Endothelial cell of umbilical vein (primary cell): ENCODE data around the gene PIGM. TPM values are rescaled to one million over a fixed set of nuclear protein-coding genes. Genes with fewer than 3 reads are reported as not detected.

Experiments used
- BruUV-seq: library from RNA; stranded (reverse); fragments of 400-500 nt; replicated peaks from 2 replicates; lab custom pipeline; 2021; lab: Mats Ljungman, UMichigan
- CTCF ChIA-PET: fragments of 300-600, 350-600 bp; sonication (Branson Sonifier 250); formaldehyde crosslinking; loops from one replicate; lab custom pipeline; 2021; ENCODE audit warnings: antibody characterized with exemption, inconsistent platforms; lab: Charles Lee
- POLR2A ChIA-PET: fragments of 300-600, 350-600 bp; sonication (Branson Sonifier 250); formaldehyde crosslinking; loops from one replicate; lab custom pipeline; 2021; ENCODE audit warnings: antibody characterized with exemption, inconsistent platforms; lab: Charles Lee
- DNase-seq: peaks from one replicate; pipeline ENCODE4 v3.0.0-alpha.2; 2011; ENCODE audit warnings: low read depth, low spot score
- FAIRE-seq: peaks from 2 replicates; lab custom pipeline; 2011; peaks lifted over from hg19 to GRCh38; lab: Jason Lieb, UNC
- H2AFZ ChIP-seq: 2 replicates; pipeline ENCODE4 v1.6.0; 2012; ENCODE audit warnings: low read depth, low read length, control low read depth, inconsistent platforms
- H3K27ac ChIP-seq: 2 replicates; pipeline ENCODE4 v1.5.1; 2011; ENCODE audit warnings: low read depth, mild to moderate bottlenecking, control low read depth, low read length, moderate library complexity; ENCODE audit not compliant: insufficient read depth
- H3K27me3 ChIP-seq, 2 experiments: 2 replicates each; pipeline versions ENCODE4 v1.6.0 to v1.6.1; 2011; ENCODE audit warnings: low read length in 2 of 2, mixed read lengths in 1 of 2; ENCODE audit not compliant: control insufficient read depth in 2 of 2, insufficient read depth in 2 of 2
- H3K36me3 ChIP-seq, 2 experiments: 2 replicates in 1 of 2; 3 replicates in 1 of 2; pipeline ENCODE4 v1.5.1; 2011; ENCODE audit warnings: low read length in 2 of 2, mild to moderate bottlenecking in 1 of 2, moderate library complexity in 1 of 2; ENCODE audit not compliant: control insufficient read depth in 2 of 2, insufficient read depth in 2 of 2; ENCODE audit errors: extremely low read depth in 1 of 2
- H3K4me1 ChIP-seq: 3 replicates; pipeline ENCODE4 v1.5.1; 2011; ENCODE audit warnings: mild to moderate bottlenecking, low read length; ENCODE audit not compliant: control insufficient read depth, insufficient read depth; ENCODE audit errors: extremely low read depth
- H3K4me2 ChIP-seq: 2 replicates; pipeline ENCODE4 v1.6.1; 2011; ENCODE audit warnings: low read length, control low read depth, mixed read lengths; ENCODE audit not compliant: insufficient read depth
- H3K4me3 ChIP-seq, 3 experiments: fragments of 200-600 bp in 1 of 3; sonication (generic), shearing (Covaris generic) in 1 of 3; replicated peaks in 1 of 3; 2 replicates each; pipeline ENCODE4 v1.5.1; 2011 to 2016; ENCODE audit warnings: control low read depth in 3 of 3, low read length in 3 of 3, mild to moderate bottlenecking in 2 of 3, inconsistent platforms in 1 of 3, low read depth in 1 of 3, moderate library complexity in 1 of 3; ENCODE audit not compliant: insufficient read depth in 1 of 3
- H3K79me2 ChIP-seq: 2 replicates; pipeline ENCODE4 v1.6.0; 2012; ENCODE audit warnings: low read length, inconsistent platforms; ENCODE audit not compliant: control insufficient read depth, insufficient read depth
- H3K9ac ChIP-seq: replicated peaks from 2 replicates; pipeline ENCODE3; 2011; ENCODE audit warnings: low read length, control low read depth; ENCODE audit not compliant: insufficient read depth; ENCODE audit errors: extremely low read depth
- H3K9me1 ChIP-seq: replicated peaks from 3 replicates; pipeline ENCODE4 v1.6.0; 2011; ENCODE audit warnings: mild to moderate bottlenecking, low read length; ENCODE audit not compliant: control insufficient read depth, insufficient read depth; ENCODE audit errors: extremely low read depth
- H3K9me3 ChIP-seq: replicated peaks from 2 replicates; pipeline ENCODE4 v1.5.1; 2012; ENCODE audit warnings: low read length, inconsistent platforms; ENCODE audit not compliant: control insufficient read depth, insufficient read depth
- H4K20me1 ChIP-seq: replicated peaks from 2 replicates; pipeline ENCODE3; 2011; ENCODE audit warnings: mild to moderate bottlenecking, low read length; ENCODE audit not compliant: control insufficient read depth, insufficient read depth; ENCODE audit errors: extremely low read depth
- EZH2 ChIP-seq: IDR thresholded peaks from 2 replicates; pipeline ENCODE4 v1.6.1; 2012; ENCODE audit warnings: borderline replicate concordance, low read depth, mild to moderate bottlenecking, moderate library complexity, low read length, inconsistent platforms; ENCODE audit not compliant: severe bottlenecking
- GATA2 ChIP-seq: IDR thresholded peaks from 2 replicates; pipeline ENCODE4 v1.7.0; 2011; ENCODE audit warnings: low read depth, mild to moderate bottlenecking, moderate library complexity, mixed read lengths, low read length; ENCODE audit not compliant: insufficient read length, insufficient read depth
- JUN ChIP-seq: IDR thresholded peaks from 2 replicates; pipeline ENCODE4 v1.6.1; 2011; ENCODE audit warnings: borderline replicate concordance, low read depth; ENCODE audit not compliant: insufficient read length, insufficient read depth
- MYC ChIP-seq: IDR thresholded peaks from one replicate; pipeline ENCODE4 v1.6.1; 2011; ENCODE audit warnings: mild to moderate bottlenecking, low read depth, low read length
- POLR2A ChIP-seq: IDR thresholded peaks from 2 replicates; pipeline ENCODE4 v1.6.1; 2012; ENCODE audit warnings: low read depth, mild to moderate bottlenecking, control low read depth, low read length
- POLR2AphosphoS5 ChIP-seq: IDR thresholded peaks from 2 replicates; pipeline ENCODE4 v1.6.1; 2012; ENCODE audit warnings: low read depth, mild to moderate bottlenecking, control low read depth, low read length, moderate library complexity; ENCODE audit not compliant: insufficient read depth
- dilution Hi-C: fragments of 300-500 bp; cut with MboI; formaldehyde crosslinking; loops from one replicate; pipeline ENCODE4 v1.15.0; 2019; ENCODE audit warnings: low sequenced_read_pairs; ENCODE audit not compliant: extremely low pct_ligation_motif_present
- intact Hi-C: fragments of 100-400 bp; cut with micrococcal nuclease; formaldehyde crosslinking; loops from one replicate; pipeline ENCODE4 v1.10.0; 2022
- polyA plus RNA-seq, 4 experiments: library from polyadenylated mRNA; depleted of rRNA in 3 of 4; stranded (reverse) in 3 of 4; unstranded in 1 of 4; fragments of >200 nt; gene quantifications; 2 replicates each; pipeline versions ENCODE4 v1.2.1 to v1.2.3, GENCODE V29; 2011 to 2012; ENCODE audit warnings: missing spikeins in 1 of 4
- total RNA-seq: library from RNA; stranded (reverse); gene quantifications from 2 replicates; pipeline ENCODE4 v1.2.3, GENCODE V29; 2021
- TF ChIP-seq, protein P1 (sequence below), 2 donors: IDR thresholded peaks; 1 replicate in 1 of 2; 2 replicates in 1 of 2; pipeline ENCODE4 v1.5.1; 2011; ENCODE audit warnings: low read length in 2 of 2, mild to moderate bottlenecking in 2 of 2, moderate library complexity in 2 of 2, control low read depth in 1 of 2, inconsistent platforms in 1 of 2, low read depth in 1 of 2; ENCODE audit not compliant: insufficient read depth in 1 of 2; ENCODE audit errors: extremely low read depth in 1 of 2
- TF ChIP-seq, protein P2 (sequence below): IDR thresholded peaks from 2 replicates; pipeline ENCODE4 v1.6.1; 2011; ENCODE audit not compliant: insufficient read depth, insufficient read length

PIGM gene
- total and polyA plus RNA-seq, 2 donors (not counting 3 experiments of a cell fraction or from before 2014, with no cell fraction given), result 3.4 to 5.4 TPM

DNA sequence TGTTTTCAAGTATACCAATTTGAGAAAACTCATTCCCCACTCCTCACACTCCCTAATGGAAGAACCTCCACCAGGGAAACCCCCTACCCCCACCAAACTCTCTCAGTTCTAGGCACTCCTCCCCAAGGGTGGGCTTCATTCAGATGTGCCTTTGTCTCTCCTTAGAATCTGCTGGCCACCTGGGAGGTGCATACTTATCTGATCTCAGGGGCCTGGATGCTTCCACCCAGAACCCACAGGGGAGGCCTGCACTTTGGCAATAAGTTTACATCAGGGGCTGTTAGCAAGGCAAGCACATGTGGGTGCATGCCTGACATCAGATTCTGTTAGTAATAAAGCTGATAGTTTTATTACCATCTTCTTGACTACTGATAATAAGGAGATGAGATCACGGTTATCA lies 45.3 kb downstream of the PIGM start:
- BruUV-seq, result no TSS peak
- H3K79me2 ChIP-seq, result no peaks in the 10 kb centered on the region
- no peaks in the 10 kb centered on the region for H3K9me3 ChIP-seq
- DNase-seq (no peak), FAIRE-seq (no peak)
- H3K4me3 ChIP-seq, result no peak overlapping the region
- intact Hi-C loops, result no loop called here
- POLR2A ChIA-PET, result no interaction called here
- H3K27ac ChIP-seq, result no peak overlapping the region
- no peak overlapping the region for H3K4me2 ChIP-seq
- H3K9ac ChIP-seq, result no peak overlapping the region
- TF ChIP-seq POLR2A (no peak), POLR2AphosphoS5 (no peak), JUN (no peak), GATA2 (no peak), MYC (no peak), EZH2 (no peak)
- TF ChIP-seq, protein P1, sequence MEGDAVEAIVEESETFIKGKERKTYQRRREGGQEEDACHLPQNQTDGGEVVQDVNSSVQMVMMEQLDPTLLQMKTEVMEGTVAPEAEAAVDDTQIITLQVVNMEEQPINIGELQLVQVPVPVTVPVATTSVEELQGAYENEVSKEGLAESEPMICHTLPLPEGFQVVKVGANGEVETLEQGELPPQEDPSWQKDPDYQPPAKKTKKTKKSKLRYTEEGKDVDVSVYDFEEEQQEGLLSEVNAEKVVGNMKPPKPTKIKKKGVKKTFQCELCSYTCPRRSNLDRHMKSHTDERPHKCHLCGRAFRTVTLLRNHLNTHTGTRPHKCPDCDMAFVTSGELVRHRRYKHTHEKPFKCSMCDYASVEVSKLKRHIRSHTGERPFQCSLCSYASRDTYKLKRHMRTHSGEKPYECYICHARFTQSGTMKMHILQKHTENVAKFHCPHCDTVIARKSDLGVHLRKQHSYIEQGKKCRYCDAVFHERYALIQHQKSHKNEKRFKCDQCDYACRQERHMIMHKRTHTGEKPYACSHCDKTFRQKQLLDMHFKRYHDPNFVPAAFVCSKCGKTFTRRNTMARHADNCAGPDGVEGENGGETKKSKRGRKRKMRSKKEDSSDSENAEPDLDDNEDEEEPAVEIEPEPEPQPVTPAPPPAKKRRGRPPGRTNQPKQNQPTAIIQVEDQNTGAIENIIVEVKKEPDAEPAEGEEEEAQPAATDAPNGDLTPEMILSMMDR (IDR thresholded peaks at IDR 0.05; ENCODE audit: extremely low read depth in 1 of 2, insufficient read depth in 1 of 2, low read depth in 1 of 2, low read length in 2 of 2), result no peak
- TF ChIP-seq, protein P2, sequence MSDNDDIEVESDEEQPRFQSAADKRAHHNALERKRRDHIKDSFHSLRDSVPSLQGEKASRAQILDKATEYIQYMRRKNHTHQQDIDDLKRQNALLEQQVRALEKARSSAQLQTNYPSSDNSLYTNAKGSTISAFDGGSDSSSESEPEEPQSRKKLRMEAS, result no peak
- H3K4me1 ChIP-seq, result no peaks in the 10 kb centered on the region
- CTCF ChIA-PET, result interaction anchor here (1.2 to 8.6 kb wide), 2 partner anchors 20 to 32 kb away, joined by 3 to 79 read pairs; partner anchors contain the start of gene SLAMF9
- H2AFZ ChIP-seq, result no peak overlapping the region
- peaks cover 8% of the 10 kb centered on the region in 2 experiments for H3K27me3 ChIP-seq
- no peaks in the 10 kb centered on the region for H3K9me1 ChIP-seq
- H4K20me1 ChIP-seq, result no peaks in the 10 kb centered on the region
- H3K36me3 ChIP-seq, result no peaks in the 10 kb centered on the region
- dilution Hi-C loops, result no loop called here
